Embryonic facial prominence (tissue), 1 donor: ENCODE data around the gene MARK4.
"Not testable (repeated sequence)": the region's sequence is repeated elsewhere in the genome, so short reads cannot be mapped to it uniquely, and the experiment has no call there.

Experiments
- DNase-seq: peaks from one replicate; pipeline ENCODE4 v3.0.0-alpha.2; 2016; ENCODE audit errors: extremely low spot score

Gene MARK4

GRCh38 chr19:45243144-45243732 lies 7.8 kb upstream of the MARK4 start:
- no peak for DNase-seq

- DNase-seq: no peak
Observed at GRCh38 chr19:45244133-45244794, 6.8 kb upstream of the MARK4 start.

DNA sequence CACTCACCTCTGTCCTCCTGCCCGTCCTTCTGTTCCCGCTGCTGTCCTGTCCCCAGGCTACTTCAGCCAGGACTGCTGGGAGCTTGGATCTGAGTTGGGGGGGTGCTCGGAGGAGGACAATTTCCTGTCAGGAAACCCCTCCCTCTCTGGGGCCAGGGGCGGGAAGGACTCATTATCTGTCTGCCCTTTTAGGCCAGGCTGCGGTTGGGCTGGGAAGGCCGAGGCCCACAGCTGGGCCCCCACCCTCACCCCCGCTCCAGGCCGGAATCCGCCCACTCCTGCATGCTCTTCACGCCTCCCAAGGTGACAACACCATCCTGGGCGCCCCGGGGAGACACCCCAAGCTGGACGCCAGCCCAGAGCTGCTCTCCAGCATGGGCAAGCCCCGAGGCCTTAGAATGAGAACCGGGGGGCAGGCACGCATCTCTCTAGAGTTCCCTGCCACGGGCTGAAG lies 5.7 kb upstream of the MARK4 start, which contains the start of gene EXOC3L2:
EXOC3L2 (minus strand) TSS at position 74 of the 454 bp plus-strand sequence. CDS start 6,362 bp downstream, outside the sequence.
- DNase-seq: no peak

GRCh38 chr19:45245826-45246225 lies 5.2 kb upstream of the MARK4 start:
- DNase-seq: no peak

- no peak for DNase-seq
Observed at GRCh38 chr19:45247136-45247535, 3.9 kb upstream of the MARK4 start.

DNA sequence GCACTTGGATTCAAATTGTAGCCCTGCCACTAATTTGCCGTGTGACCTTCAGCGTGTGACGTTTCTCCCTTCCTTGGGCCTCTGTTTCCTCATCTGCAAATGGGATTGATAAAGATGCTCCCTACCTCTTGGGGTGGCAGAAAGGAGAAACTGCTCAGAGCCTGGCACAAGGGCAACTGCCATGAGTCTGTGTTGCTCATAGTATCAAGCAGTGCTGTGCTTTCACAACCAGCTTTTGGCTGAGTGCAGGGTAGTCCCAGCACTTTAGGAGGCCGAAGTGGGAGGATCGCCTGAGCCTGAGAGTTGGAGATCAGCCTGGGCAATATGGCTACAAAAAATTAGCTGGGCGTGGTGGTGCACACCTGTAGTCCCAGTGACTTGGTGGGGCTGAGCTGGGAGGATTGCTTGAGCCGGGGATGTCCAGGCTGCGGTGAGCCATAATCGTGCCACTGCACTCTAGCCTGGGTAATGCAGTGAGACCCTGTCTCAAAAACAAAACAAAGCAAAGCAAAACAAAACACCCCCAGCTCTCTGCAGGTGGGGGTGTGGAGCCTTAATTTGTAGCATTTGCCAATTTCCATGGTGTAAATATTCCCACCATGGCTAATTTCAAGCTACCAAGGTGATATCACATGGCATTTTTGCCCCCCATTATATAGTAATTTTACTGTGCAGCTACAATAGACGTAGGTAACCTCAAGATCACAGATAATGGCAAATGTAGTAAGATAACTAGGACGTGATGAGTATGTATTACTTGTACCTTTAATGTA lies 1.6 kb upstream of the MARK4 start:
- DNase-seq: no peak

DNA sequence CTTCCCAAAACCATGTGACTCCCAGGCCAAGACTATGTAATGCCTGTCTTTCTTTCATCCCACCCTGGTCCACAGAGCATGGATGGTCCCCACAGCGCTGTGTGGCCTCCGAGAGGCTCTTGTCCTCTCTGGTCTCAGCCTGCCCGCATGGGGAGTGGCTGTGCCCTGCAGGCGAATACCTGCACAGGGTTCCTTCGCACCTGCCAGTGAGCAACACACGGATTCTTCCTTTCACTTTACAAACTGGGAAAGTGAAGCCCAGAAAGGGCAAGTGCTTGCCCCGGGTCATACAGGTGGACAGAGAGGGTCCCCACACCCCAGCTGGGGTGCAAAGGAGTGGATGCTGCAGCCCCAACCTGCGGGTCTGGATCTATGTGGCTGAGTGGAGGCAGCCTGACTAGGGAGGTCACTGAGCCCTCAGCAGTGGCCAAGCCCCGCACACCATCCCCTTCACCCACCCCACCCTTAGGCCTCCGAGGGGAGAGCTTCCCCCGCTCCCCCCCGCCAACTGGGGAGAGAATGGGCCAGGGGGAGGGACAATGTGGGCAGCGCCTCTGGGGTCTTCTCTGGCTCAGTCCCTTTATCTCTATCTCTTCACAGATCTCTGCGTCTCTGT lies 747 bp upstream of the MARK4 start:
- no peak for DNase-seq

DNA sequence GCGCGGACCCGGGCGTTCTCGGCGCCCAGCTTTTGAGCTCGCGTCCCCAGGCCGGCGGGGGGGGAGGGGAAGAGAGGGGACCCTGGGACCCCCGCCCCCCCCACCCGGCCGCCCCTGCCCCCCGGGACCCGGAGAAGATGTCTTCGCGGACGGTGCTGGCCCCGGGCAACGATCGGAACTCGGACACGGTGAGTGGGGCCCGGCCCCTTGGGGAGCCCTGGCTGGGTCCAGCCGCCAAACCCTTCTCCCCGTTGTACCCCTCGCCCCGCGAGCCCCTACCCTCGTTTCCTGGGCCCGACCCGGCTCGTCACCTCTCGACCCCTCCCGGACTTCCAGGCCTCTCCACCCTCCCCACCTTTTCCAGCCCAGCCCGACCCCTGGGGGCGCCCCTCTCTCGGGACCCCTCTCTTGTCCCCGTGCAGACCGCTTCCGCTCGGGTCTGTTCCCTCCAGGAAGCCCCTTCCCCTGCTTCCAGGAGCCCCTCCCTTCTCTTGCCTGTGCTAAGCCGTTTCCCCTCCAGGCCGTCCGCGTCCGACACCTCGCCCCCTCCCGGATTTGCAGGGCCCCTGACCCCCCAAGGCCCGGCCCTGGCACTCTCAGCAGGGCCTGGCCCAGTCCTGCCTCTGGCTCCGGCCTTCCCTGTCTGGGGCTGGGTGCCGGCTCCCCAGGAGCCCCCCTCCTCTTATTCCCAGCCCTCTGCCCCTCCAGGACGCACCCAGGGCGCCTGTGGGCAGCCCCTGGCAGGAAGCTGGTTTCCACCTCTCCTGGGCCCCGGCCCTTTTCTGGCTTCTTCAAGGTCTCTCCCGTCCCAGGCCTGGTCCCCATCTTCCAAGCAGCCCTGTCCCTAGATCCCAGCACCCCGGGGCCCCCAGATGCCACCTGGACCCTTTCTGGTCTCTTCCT lies 632 bp downstream of the MARK4 start:
- DNase-seq: no peak

DNA sequence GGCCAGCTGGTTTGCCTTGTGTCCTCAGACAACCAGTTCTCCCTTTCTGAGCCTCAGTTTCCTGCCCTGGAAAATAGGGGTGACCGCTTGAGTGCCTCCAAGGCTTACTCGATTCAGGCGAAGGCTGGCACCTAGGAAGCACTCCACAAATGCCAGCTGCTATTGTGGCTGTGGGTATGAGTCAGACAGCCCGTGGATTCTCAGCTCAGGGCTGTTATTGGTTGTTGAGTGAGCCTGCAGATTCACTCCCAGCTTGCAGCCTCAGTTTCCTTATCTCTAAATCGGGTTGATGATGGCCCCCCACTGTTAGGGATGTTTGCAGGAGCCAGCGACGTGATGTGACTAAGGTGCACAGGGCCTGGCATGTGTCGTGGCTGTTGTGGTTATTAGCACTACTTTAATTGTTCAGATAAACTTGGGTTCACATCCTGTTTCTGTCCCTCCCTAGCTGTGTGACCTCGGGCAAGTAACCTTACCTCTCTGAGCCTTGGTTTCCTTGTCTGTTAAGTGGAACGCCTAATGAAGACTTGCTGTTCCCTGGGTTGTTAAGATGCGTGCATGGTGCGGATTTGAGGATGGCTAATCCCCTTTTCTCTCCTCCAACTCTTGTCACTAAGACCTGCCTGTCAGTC lies 2.4 kb downstream of the MARK4 start:
- no peak for DNase-seq

- DNase-seq: no peak
Observed at GRCh38 chr19:45254044-45254531, 3.0 kb downstream of the MARK4 start.

DNA sequence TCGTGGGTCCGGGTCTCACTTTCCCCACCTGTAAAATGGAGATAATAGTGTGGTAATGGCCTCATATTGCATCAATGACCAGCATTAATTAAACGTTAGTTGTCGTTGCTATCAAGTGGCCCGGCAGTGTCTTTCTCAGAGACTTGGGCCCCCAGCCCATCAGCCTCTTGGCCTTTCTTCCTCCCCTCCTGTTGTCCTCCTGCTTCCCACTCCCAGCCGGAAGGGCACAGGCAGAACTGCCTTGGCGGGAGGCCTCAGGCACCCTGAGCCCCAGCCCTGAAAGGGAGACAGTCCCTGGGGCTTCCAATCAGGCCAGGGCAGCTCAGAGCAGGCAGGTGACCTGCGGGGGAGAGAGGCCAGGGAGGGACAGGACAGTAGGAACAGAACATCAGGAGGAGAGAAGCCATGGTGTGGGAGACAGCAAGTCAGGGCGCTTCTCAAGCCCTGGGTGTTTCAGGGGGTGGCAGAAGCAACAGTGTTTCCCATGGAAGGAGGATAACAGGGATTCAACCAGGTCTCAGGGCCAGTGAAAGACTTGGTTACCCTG lies 4.6 kb downstream of the MARK4 start:
- no peak for DNase-seq

GRCh38 chr19:45256836-45257235 lies 5.8 kb downstream of the MARK4 start:
- DNase-seq: no peak

DNA sequence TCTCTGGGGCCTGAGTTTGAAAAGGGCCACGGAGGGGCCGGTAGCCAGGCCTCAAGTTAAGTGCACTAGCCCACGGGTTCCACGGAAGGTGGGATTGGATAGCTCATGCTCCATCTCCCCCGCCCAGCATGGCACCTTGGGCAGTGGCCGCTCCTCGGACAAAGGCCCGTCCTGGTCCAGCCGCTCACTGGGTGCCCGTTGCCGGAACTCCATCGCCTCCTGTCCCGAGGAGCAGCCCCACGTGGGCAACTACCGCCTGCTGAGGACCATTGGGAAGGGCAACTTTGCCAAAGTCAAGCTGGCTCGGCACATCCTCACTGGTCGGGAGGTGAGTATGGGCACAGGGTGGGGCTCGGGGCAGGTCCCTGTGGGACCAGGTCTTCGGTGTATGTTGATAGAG lies 7.8 kb downstream of the MARK4 start:
- no peak for DNase-seq

GRCh38 chr19:45262570-45262969 lies 11.5 kb downstream of the MARK4 start:
- DNase-seq: no peak

GRCh38 chr19:45263013-45263412 lies 11.9 kb downstream of the MARK4 start:
- no peak for DNase-seq

DNA sequence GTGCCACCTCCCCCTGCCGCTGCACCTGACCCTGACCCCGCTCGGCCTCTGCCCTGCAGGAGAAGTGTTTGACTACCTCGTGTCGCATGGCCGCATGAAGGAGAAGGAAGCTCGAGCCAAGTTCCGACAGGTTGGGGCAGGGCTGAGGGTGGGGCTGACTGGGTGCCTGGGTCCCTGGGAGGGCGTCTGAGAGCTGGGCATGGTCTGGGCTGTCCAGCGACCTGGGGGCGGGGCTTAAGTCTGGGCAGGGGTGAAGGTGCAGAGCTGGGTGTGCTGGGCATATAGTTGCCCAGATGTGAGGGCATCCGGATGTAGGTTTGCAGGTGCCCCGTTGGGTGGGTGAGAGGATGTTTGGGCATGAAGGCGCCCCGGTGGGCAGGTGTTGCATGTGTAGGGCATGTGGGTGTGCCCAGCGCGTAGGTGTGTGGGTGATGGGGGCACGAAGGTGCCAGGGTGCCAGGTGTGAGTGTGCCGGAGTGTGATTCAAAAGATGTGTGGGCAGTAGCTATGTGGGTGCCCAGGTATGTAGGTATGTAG lies 13.8 kb downstream of the MARK4 start:
- DNase-seq: no peak

DNA sequence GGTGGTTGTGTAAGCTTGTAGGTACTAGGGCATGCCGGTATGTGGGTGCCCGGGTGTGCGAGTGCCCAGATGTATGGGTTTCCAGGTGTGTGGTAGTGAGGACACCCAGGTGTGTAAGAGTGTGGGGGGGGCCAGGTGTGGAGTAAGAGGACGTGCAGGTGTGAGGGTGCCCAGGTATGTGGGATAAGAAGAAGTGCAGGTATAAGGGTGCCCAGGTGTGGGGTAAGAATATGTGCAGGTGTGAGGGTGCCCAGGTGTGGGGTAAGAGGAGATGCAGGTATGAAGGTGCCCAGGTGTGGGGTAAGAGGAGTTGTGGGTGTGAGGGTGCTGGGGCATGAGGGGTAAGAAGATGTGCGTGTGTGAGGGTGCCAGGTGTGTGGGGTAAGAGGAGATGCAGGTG lies 14.3 kb downstream of the MARK4 start:
- no peak for DNase-seq

DNA sequence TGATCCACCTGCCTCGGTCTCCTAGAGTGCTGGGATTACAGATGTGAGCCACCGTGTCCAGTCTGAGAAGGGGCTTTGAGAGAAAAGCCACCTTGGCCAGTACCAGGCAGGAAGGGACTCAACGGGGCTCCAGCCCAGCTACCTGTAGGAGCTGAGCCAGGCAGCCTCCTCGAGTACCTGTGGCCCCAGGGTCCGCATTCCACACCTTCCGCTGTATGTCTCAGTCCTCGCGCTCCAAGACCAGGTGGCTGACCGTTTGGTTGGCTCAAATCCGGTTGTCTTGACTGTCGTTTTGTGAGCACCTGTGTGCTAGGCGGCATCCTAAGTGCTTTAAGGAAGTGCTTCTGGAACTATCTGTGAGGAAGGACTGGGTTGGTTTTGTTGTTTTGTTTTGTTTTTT lies 16.2 kb downstream of the MARK4 start:
- DNase-seq: no peak

DNA sequence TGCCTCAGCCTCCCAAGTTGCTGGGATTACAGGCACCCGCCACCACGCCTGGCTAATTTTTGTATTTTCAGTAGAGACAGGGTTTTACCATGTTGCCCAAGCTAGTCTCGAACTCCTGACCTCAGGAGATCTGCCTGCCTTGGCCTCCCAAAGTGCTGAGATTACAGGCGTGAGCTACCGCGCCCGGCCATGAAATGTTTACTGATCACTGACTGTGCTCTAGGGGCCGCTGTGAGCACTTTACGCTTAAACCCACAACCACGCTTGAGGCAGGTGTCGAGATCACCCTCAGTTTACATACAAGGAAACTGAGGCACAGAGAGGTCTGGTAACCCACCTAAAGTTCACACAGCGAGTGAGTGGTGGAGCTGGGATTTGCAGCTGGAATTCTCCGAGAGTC lies 18.9 kb downstream of the MARK4 start:
- DNase-seq: not testable (repeated sequence)

GRCh38 chr19:45271098-45271734 lies 20.1 kb downstream of the MARK4 start:
- DNase-seq: no peak
